ENCODE data around the gene LAMP1. TPM values are rescaled to one million over a fixed set of nuclear protein-coding genes. Genes with fewer than 3 reads are reported as not detected.

Gene LAMP1
- total RNA-seq, 1 donor from 2014 or later, result 110 TPM

DNA sequence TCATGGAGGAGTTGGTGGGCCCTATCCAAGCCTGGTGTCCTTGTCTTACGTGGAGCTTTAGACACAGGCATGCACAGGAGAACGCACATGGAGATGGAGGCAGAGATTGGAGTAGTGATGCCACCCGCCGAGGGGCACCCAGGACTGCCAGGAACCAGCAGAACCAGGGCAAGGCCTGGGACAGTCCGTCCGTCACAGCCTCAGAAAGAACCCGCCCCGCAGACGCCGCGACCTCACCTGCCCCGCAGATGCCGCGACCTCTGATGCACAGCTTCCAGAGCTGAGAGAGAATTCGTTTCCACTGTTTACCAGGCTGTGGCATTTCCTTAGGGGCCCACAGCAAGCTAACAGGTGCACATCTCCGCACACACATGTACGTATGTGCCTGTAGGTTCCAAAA lies 51.6 kb downstream of the LAMP1 start:
- Mint-ChIP-seq H3K4me3 (no peak overlapping the region), H3K36me3 (ENCODE audit: low read depth) (peaks cover 9% of the 10 kb centered on the region), H3K27ac (ENCODE audit: unreplicated experiment) (no peak overlapping the region), H3K4me1 (peaks cover 3% of the 10 kb centered on the region), H3K9me3 (peaks cover 5% of the 10 kb centered on the region), H3K27me3 (ENCODE audit: low read depth) (no peaks in the 10 kb centered on the region)
- DNase-seq (ENCODE audit: low read depth, low spot score), result no peak
- TF ChIP-seq, protein P1, sequence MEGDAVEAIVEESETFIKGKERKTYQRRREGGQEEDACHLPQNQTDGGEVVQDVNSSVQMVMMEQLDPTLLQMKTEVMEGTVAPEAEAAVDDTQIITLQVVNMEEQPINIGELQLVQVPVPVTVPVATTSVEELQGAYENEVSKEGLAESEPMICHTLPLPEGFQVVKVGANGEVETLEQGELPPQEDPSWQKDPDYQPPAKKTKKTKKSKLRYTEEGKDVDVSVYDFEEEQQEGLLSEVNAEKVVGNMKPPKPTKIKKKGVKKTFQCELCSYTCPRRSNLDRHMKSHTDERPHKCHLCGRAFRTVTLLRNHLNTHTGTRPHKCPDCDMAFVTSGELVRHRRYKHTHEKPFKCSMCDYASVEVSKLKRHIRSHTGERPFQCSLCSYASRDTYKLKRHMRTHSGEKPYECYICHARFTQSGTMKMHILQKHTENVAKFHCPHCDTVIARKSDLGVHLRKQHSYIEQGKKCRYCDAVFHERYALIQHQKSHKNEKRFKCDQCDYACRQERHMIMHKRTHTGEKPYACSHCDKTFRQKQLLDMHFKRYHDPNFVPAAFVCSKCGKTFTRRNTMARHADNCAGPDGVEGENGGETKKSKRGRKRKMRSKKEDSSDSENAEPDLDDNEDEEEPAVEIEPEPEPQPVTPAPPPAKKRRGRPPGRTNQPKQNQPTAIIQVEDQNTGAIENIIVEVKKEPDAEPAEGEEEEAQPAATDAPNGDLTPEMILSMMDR (conservative IDR thresholded peaks at IDR 0.05), result no peak

DNA sequence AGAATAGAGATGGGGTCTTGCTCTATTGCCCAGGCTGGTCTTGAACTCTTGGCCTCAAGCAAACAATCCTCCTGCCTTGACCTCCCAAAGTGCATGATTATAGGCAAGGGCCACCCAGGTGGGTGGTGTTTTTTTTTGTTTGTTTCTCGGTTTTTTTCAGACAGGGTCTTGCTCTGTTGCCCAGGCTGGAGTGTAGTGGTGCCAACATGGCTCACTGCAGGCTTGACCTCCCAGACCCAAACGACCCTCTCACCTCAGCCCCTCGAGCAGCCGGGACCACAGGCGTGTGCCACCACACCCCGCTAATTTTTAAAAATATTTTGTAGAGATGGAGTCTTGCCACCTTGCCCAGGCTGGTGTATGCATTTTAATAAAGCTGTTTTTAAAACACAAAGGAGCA lies 52.0 kb downstream of the LAMP1 start:
- Mint-ChIP-seq H3K4me1 (peaks cover 3% of the 10 kb centered on the region), H3K27ac (ENCODE audit: unreplicated experiment) (no peak overlapping the region), H3K9me3 (peaks cover 5% of the 10 kb centered on the region), H3K4me3 (no peak overlapping the region), H3K36me3 (ENCODE audit: low read depth) (peaks cover 9% of the 10 kb centered on the region), H3K27me3 (ENCODE audit: low read depth) (no peaks in the 10 kb centered on the region)
- no peak for DNase-seq (ENCODE audit: low read depth, low spot score)
- TF ChIP-seq, protein P1 (conservative IDR thresholded peaks at IDR 0.05), result no peak

DNA sequence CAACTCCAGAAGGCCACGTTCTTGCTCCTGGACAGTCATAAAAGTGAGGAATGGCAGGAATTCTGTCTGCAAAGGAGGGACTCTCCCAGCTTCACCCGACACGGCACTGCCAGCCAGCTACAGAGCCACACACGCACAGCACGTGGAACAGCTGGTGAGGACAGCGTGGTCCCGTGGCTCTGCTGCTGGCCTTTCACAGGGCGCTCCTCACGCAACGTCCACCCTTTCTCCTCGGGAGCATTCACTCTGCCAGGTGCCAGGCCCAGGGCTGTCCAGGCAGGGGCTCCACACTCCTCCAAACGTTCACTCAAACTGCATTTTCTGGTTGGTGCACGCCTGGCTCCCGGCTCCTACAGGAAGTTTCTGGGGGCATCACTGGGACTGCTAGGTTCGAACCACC lies 52.5 kb downstream of the LAMP1 start:
- Mint-ChIP-seq H3K4me1 (peaks cover 3% of the 10 kb centered on the region), H3K9me3 (peaks cover 5% of the 10 kb centered on the region), H3K36me3 (ENCODE audit: low read depth) (peaks cover 9% of the 10 kb centered on the region), H3K27ac (ENCODE audit: unreplicated experiment) (no peak overlapping the region), H3K4me3 (no peak overlapping the region), H3K27me3 (ENCODE audit: low read depth) (no peaks in the 10 kb centered on the region)
- TF ChIP-seq, protein P1 (conservative IDR thresholded peaks at IDR 0.05), result no peak
- DNase-seq (ENCODE audit: low read depth, low spot score), result no peak

DNA sequence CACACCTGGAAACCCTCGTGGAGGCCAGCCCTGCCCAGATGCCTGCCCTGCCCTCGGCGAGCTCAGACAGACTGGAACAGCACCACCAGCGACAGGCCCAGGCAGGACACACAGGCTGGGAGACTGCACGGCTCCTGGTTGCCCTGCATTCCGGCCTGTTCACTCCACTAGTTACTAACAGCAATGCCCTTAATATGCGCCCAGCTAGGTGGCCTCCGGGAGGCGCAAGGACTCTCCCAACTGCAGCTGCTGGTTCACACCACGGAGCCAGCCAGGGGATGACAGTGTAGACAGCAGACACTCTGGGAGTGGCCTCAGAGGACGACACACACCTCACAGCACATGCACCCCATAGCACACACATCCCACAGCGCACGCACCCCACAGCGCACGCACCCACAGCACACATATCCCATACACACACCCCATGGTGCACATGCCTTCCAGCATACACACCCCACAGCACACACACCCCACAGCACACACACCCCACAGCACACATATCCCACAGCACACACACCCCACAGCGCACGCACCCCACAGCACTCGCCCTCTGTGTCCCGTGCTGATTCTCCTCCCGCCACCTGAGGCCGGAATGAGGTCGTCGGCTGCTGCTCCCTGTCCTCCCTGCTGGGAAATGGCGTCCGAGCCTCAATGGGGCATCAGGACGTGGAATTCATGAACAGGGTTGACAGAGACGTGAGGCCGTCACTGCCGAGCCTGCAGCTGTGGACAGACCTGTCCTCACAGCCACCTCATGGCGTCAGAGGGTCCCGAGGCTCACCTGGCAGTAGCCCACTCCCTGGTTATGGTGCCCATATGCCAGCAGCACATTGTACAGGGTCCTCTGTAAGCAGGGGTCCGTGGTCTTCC lies 53.3 kb downstream of the LAMP1 start:
- TF ChIP-seq, protein P1 (conservative IDR thresholded peaks at IDR 0.05), result no peak
- H3K4me1 Mint-ChIP-seq, result peaks cover 3% of the 10 kb centered on the region
- H3K9me3 Mint-ChIP-seq, result peaks cover 5% of the 10 kb centered on the region
- no peak for DNase-seq (ENCODE audit: low read depth, low spot score)
- peaks cover 5% of the 10 kb centered on the region for H3K36me3 Mint-ChIP-seq (ENCODE audit: low read depth)
- no peak overlapping the region for H3K4me3 Mint-ChIP-seq
- H3K27ac Mint-ChIP-seq (ENCODE audit: unreplicated experiment), result peak overlapping the region; percentile 12
- no peaks in the 10 kb centered on the region for H3K27me3 Mint-ChIP-seq (ENCODE audit: low read depth)

DNA sequence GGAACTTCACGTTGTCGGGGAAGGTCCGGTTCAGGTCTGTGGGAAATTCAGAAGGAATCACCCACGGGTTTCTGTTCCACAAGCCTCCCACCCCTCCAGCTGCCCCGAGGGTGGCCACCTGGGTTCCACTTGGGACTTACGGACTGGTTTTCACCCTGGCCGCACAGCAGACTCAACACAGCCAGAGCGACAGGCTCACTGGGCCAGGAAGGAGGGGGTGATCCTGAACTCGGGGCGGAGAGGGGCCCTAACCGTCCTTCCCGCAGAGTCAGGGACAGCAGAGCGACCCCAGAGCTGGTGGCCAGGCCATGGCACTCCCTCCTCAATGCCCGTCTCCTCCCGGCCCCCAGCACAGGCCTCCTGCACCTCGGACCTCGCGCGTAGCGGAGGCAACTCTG lies 53.9 kb downstream of the LAMP1 start:
- DNase-seq (ENCODE audit: low read depth, low spot score), result no peak
- peaks cover 8% of the 10 kb centered on the region for H3K4me1 Mint-ChIP-seq
- no peaks in the 10 kb centered on the region for H3K9me3 Mint-ChIP-seq
- no peaks in the 10 kb centered on the region for H3K27me3 Mint-ChIP-seq (ENCODE audit: low read depth)
- no peak overlapping the region for H3K4me3 Mint-ChIP-seq
- no peak overlapping the region for H3K27ac Mint-ChIP-seq (ENCODE audit: unreplicated experiment)
- H3K36me3 Mint-ChIP-seq (ENCODE audit: low read depth), result peaks cover 3% of the 10 kb centered on the region
- TF ChIP-seq, protein P1 (conservative IDR thresholded peaks at IDR 0.05), result no peak
